HG03280 (cell line): ENCODE measurements around the gene CARS1.
"Not testable (repeated sequence)": the region's sequence is repeated elsewhere in the genome, so short reads cannot be mapped to it uniquely, and the experiment has no call there.

Source experiments
- ATAC-seq: cut with Tn5 transposase; IDR thresholded peaks from one replicate; pipeline ENCODE4 v1.9.1; 2021; ENCODE audit warnings: mild to moderate bottlenecking, moderate library complexity; ENCODE audit not compliant: unreplicated experiment

The CARS1 gene

GRCh38 chr11:3090096-3090901 is 33.1 kb upstream of the CARS1 start:
- ATAC-seq: no peak

- no peak for ATAC-seq
Observed at GRCh38 chr11:3089236-3090061, 32.2 kb upstream of the CARS1 start.

GRCh38 chr11:3088806-3089205 is 31.6 kb upstream of the CARS1 start:
- ATAC-seq: no peak

- no peak for ATAC-seq
Observed at GRCh38 chr11:3087821-3088800, 30.9 kb upstream of the CARS1 start.

DNA sequence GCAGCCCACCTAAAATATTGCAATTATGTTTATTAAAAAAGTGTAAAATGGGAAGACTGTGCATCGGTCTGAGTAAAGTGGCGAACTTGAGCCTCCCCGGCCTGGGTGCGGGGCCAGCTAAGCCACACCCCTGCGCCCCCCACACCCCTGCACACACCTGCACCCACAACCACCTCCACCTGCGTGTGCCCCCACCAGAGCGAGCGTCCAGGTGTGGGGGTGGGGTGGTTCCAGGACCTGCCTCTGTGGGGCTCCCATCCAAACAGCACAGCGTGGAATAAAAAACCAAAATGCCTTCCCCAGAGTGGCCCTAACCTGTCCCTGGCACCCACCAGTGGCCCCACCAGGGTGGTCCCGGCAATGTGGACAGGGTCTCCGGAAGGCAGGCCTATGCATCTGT is 30.1 kb upstream of the CARS1 start:
- ATAC-seq: no peak

DNA sequence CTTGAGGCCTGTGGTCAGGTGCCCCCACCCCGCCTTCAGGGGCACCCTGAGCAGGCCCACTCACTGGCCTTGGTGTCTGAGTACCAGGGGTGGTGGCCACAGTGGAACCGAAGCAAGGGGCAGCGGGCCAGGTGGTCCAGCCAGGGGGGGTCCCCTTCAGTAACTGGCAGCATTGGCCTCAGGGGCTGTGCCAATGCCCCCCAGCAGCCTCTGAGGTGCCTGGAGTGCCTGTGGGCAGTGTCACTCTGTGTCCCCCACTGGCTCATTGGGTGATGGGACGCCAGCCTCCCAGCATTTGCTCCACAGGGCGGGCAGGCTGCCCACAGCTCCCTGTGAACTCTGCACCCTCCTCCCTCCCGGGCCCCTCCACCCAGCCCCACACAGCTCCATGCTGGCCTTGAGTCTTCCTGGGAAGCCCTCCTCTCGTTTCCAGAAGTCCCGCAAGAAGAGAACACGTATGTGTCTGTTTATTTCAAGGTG is 29.5 kb upstream of the CARS1 start:
- no peak for ATAC-seq

DNA sequence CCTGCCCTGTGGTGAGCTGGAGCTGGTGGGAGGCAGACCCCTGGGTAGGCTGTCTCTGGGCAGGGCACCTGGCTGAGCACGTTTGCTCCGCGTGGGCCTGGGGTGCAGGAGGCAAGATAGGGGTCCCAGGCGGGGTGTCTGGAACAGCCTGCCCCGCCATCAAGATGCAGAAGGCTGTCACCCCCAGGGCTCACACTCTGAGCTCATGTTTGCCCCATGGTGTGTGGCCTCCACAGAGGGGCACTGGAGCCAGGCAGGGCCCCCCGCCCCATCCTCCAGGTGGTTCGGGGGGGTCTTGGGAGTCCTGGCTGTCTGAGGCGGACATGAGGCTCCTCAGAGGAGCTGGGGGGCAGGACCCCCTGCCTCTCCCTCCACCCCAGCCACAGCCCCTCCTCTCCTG is 28.9 kb upstream of the CARS1 start:
- no peak for ATAC-seq

- no peak for ATAC-seq
Observed at GRCh38 chr11:3085052-3085451, 27.8 kb upstream of the CARS1 start.

DNA sequence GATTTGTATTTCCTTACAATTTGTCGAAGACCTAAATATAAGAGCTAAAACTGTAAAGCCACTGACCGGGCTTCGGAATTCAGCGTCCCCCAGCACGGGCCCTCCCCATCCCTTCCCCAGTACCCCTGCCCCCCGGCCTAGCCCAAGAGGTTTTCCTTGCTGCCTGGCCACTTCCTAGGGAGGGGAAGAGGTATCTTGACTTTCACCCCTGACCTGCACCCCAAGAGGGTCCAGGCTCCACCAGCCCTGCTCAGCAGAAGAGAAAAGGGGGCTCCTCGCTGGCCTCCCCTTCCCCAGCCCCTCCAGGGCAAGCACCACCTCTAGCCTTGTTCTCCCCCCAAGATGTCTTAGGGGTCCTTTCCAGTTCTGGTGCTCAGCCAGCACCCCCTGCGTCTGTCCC is 26.1 kb upstream of the CARS1 start:
- ATAC-seq: no peak

GRCh38 chr11:3081386-3081751 is 24.1 kb upstream of the CARS1 start:
- no peak for ATAC-seq

DNA sequence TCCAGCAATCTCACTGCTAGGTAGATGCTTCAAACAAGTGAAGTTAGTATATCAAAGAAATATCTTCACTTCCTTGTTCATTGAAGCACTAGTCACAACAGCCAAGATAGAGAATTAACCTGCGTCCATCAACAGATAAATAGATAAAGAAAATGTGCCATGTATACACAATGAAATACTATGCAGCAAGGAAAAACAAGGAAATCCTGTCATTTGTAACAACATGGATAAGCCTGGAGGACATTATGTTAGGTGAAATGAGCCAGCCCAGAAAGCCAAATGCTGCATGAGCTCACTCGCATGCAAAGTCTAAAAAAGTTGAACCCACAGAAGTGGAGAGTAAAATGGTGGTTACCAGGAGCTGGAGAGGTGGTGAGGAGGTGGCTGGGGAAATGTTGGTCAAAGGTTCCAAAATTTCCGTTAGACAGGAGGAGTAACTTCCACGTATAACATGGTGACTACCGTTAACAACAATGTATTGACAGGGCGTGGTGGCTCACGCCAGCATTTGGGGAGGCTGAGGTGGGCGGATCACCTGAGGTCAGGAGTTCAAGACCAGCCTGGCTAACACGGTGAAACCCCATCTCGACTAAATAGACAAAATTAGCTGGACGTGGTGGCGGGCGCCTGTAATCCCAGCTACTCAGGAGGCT is 23.6 kb upstream of the CARS1 start:
- no peak for ATAC-seq

DNA sequence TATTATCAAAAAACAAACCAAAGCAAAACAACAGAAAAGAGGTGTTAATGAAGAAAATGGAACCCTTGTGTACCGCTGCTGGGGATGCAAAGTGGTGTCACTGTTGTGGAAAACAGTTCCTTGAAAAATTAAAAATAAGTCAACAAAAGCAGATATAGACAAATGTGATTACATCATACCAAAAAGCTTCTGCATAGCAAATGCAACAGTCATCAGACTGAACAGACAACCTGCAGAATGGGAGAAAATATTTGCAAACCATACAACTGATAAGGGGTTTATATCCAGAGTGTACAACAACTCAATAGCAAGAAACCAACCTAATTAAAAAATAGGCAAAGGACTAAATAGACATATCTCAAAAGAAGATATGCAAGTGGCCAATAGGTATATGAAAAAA is 22.9 kb upstream of the CARS1 start:
- ATAC-seq: no peak

DNA sequence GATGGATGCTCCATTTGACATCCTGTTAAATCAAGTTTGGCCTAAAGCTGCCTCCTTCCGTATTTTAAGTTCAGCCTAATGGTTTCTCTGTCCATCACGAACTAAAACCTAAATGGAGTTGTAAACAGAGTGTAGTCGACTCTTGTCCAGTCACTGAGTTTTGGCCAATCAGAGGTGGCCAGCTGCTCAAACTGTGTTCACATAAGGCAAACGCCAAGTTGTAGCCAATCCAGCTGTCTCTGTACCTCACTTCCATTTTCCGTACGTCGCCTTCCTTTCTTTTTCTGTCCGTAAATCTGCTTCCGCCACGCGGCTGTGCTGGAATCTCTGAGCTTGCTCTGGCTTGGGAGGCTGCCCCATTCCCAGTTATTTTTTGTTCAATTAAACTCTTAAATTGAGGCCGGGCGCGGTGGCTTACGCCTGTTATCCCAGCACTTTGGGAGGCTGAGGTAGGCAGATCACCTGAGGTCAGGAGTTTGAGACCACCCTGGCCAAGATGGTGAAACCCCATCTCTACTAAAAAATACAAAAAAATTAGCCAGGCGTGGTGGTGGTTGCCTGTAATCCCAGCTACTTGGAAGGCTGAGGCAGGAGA is 20.7 kb upstream of the CARS1 start:
- ATAC-seq: no peak

- no peak for ATAC-seq
Observed at GRCh38 chr11:3077189-3077836, 20.1 kb upstream of the CARS1 start.

DNA sequence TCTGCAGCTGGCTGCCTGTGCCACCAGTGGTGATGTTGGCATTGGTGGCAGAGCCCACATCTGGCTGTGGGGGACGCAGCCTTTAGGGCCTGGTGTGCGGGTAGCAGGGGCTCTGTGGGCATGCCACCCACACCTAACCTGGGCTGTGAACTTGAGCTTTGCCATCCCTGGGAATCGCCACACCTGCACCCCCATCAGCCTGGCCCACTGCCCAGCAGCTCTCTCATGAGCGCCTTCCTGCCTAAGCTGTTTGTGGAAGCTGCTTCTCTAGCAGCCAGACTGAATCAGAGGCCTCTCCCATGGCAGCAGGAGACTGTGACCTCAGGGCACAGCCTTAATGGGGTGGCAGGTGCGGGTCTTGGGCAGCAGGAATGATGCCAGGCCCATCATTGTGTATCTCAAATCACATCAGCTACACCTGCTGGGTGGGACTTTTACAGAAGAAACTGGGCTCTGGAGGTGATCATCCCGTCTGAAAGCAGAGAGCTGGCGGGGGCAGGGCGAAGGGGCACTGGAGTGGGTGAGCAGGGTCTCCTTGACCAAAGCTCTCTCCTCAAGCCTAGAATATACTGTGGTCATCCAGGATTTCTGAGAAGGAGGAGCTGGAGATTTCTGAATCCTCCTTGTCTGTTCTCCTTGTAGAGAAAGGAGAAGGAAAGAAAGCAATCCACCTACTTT is 17.8 kb upstream of the CARS1 start:
- ATAC-seq: no peak

DNA sequence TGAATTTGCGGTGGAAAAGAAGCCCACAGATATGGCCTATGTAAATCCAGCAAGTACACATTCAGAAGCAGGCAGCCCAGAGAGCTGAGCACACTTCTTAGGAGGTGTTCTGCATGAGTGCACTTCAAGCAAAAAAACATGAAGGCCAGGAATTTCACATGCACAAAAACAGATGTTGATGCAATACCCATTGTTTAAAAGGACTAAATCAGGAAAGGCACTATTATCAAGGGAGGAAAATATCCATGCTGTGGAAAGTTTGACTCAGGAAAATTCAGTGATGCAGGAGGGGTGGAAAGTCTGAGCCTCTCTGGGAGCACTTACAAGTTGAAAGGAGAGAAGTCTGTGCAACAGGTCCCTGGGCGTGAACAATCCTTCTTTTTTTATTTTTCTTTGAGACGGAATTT is 15.8 kb upstream of the CARS1 start:
- ATAC-seq: no peak

GRCh38 chr11:3069425-3069824 is 12.2 kb upstream of the CARS1 start:
- ATAC-seq: no peak

- ATAC-seq: not testable (repeated sequence)
Observed at GRCh38 chr11:3066308-3066707, 9.1 kb upstream of the CARS1 start.

DNA sequence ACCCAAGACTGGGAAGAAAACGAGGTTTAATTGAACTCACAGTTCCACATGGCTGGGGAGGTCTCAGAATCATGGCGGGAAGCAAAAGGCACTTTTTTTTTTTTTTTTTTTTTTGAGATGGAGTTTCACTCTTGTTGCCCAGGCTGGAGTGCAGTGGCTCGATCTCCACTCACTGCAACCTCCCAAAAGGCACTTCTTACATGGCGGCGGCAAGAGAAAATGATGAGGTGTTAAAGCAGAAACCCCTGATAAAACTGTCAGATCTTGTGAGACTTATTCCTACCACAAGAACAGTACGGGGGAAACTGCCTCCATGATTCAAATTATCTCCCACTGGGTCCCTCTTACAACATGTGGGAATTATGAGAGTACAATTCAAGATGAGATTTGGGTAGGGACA is 7.5 kb upstream of the CARS1 start:
- ATAC-seq: not testable (repeated sequence)
